Measurements from ENCODE around the gene CLK3.

- TF ChIP-seq CBX8 (IDR thresholded peaks at IDR 0.05) (no peak), CTCF (IDR thresholded peaks at IDR 0.05) (no peak), POLR2A (IDR thresholded peaks at IDR 0.05; ENCODE audit: low read length) (no peak), ESRRA (IDR thresholded peaks at IDR 0.05; ENCODE audit: borderline replicate concordance, low read length) (no peak)
- TF ChIP-seq, protein P1, sequence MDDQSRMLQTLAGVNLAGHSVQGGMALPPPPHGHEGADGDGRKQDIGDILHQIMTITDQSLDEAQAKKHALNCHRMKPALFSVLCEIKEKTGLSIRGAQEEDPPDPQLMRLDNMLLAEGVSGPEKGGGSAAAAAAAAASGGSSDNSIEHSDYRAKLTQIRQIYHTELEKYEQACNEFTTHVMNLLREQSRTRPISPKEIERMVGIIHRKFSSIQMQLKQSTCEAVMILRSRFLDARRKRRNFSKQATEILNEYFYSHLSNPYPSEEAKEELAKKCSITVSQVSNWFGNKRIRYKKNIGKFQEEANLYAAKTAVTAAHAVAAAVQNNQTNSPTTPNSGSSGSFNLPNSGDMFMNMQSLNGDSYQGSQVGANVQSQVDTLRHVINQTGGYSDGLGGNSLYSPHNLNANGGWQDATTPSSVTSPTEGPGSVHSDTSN (IDR thresholded peaks at IDR 0.05) = no peak
These were observed 5.2 kb upstream of the CLK3 start for GRCh38 chr15:74610302-74610951.
